H1 (cell line): Measurements from ENCODE around the gene SLC38A1.

Source experiments
- CHD2 ChIP-seq: IDR thresholded peaks from 2 replicates; pipeline ENCODE4 v1.6.1; 2012; ENCODE audit warnings: low read length, improper control_type of control experiment
- CTCF ChIP-seq, 3 experiments: IDR thresholded peaks; 1 replicate in 2 of 3; 2 replicates in 1 of 3; pipeline versions ENCODE4 v1.5.1 to v1.6.1; 2011; ENCODE audit warnings: low read length in 3 of 3, mild to moderate bottlenecking in 3 of 3, inconsistent platforms in 2 of 3, low read depth in 1 of 3, moderate library complexity in 1 of 3; ENCODE audit not compliant: insufficient read depth in 1 of 3; ENCODE audit errors: control extremely low read depth in 1 of 3
- POLR2A ChIP-seq, 2 experiments: IDR thresholded peaks; 1 replicate in 1 of 2; 2 replicates in 1 of 2; pipeline ENCODE4 v1.6.1; 2011; ENCODE audit warnings: low read depth in 2 of 2, low read length in 2 of 2, mild to moderate bottlenecking in 2 of 2; ENCODE audit errors: control extremely low read depth in 1 of 2
- SIN3A ChIP-seq, 2 experiments: IDR thresholded peaks in 1 of 2; conservative IDR thresholded peaks in 1 of 2; 2 replicates each; pipeline ENCODE4 v1.6.1; 2011 to 2012; ENCODE audit warnings: low read length in 2 of 2, improper control_type of control experiment in 1 of 2, low read depth in 1 of 2, mild to moderate bottlenecking in 1 of 2

GRCh38 chr12:46219877-46220655 is 48.8 kb downstream of the SLC38A1 start:
- no peak for TF ChIP-seq SIN3A (conservative IDR thresholded peaks at IDR 0.05 in 1 of 2, IDR thresholded peaks at IDR 0.05 in 1 of 2; ENCODE audit: low read depth in 1 of 2, low read length in 2 of 2)
- TF ChIP-seq CTCF (IDR thresholded peaks at IDR 0.05; ENCODE audit: control extremely low read depth in 1 of 3, insufficient read depth in 1 of 3, low read depth in 1 of 3, low read length in 3 of 3) = no peak
- no peak for TF ChIP-seq POLR2A (IDR thresholded peaks at IDR 0.05; ENCODE audit: control extremely low read depth in 1 of 2, low read depth in 2 of 2, low read length in 2 of 2)
- TF ChIP-seq CHD2 = no peak
